Neural cell (in vitro differentiated cells): ENCODE measurements around the gene SLC27A4.

Experiments used
- CTCF ChIP-seq: fragments of 450-650 bp; IDR thresholded peaks from 2 replicates; pipeline ENCODE4 v1.5.1; 2014; ENCODE audit warnings: antibody characterized with exemption, mild to moderate bottlenecking, moderate library complexity; ENCODE audit not compliant: poor library complexity, severe bottlenecking
- EP300 ChIP-seq: fragments of 450-650 bp; conservative IDR thresholded peaks from 2 replicates; pipeline ENCODE4 v1.6.1; 2014; ENCODE audit warnings: antibody characterized with exemption, mild to moderate bottlenecking, moderate library complexity; ENCODE audit not compliant: poor library complexity, severe bottlenecking
- EZH2 ChIP-seq: fragments of 200-600, 300-800 bp; shearing (Covaris generic), sonication (generic); IDR thresholded peaks from 2 replicates; pipeline ENCODE4 v1.6.1; 2014; ENCODE audit warnings: antibody characterized with exemption, low read length, borderline replicate concordance, mild to moderate bottlenecking; ENCODE audit not compliant: insufficient read depth, poor library complexity, severe bottlenecking
- POLR2AphosphoS5 ChIP-seq: IDR thresholded peaks from 2 replicates; pipeline ENCODE4 v1.6.1; 2012
- RAD21 ChIP-seq: fragments of 450-650 bp; conservative IDR thresholded peaks from 2 replicates; pipeline ENCODE4 v1.6.1; 2014; ENCODE audit warnings: antibody characterized with exemption, mild to moderate bottlenecking, moderate library complexity
- REST ChIP-seq: IDR thresholded peaks from 2 replicates; pipeline ENCODE4 v1.6.1; 2012; ENCODE audit warnings: borderline replicate concordance
- SMC3 ChIP-seq: fragments of 450-650 bp; conservative IDR thresholded peaks from 2 replicates; pipeline ENCODE4 v1.6.1; 2014; ENCODE audit warnings: antibody characterized with exemption, mild to moderate bottlenecking, moderate library complexity; ENCODE audit not compliant: poor library complexity

- TF ChIP-seq CTCF = no peak
- TF ChIP-seq SMC3 = no peak
- no peak for TF ChIP-seq EZH2
- TF ChIP-seq POLR2AphosphoS5 = no peak
- TF ChIP-seq EP300 = no peak
- no peak for TF ChIP-seq REST
- TF ChIP-seq RAD21 = no peak
Measured at GRCh38 chr9:128393970-128394369, 53.6 kb downstream of the SLC27A4 start.
